A549 (cell line): ENCODE results near the gene GRHL1.

Source experiments
- BHLHE40 ChIP-seq: IDR thresholded peaks from 2 replicates; pipeline ENCODE4 v1.6.1; 2012; ENCODE audit warnings: low read depth, low read length, inconsistent platforms
- EHMT2 ChIP-seq: fragments of 200-600 bp; sonication (generic); IDR thresholded peaks from 2 replicates; pipeline ENCODE4 v1.6.1; 2016; ENCODE audit warnings: antibody characterized with exemption, low read depth, mild to moderate bottlenecking, moderate library complexity
- EP300 ChIP-seq, 2 experiments: fragments of >200 bp; sonication (Bioruptor Twin); formaldehyde crosslinking; IDR thresholded peaks; 2 replicates in 1 of 2; 3 replicates in 1 of 2; pipeline ENCODE4 v1.6.1; 2016 to 2017
- JUN ChIP-seq, 2 experiments: fragments of >200 bp; sonication (Bioruptor Twin); formaldehyde crosslinking; IDR thresholded peaks; 2 replicates in 1 of 2; 3 replicates in 1 of 2; pipeline ENCODE4 v1.6.1; 2016 to 2017
- MAFK ChIP-seq: fragments of 450-650 bp; IDR thresholded peaks from 2 replicates; pipeline ENCODE4 v1.6.1; 2014; ENCODE audit not compliant: partially characterized antibody
- POLR2A ChIP-seq: IDR thresholded peaks from 2 replicates; pipeline ENCODE4 v1.6.1; 2012; ENCODE audit warnings: mild to moderate bottlenecking, low read length
- RCOR1 ChIP-seq: fragments of 150-350 bp; IDR thresholded peaks from 2 replicates; pipeline ENCODE4 v1.6.1; 2014; ENCODE audit warnings: antibody characterized with exemption, low read length, low read depth
- RFX5 ChIP-seq: fragments of 450-650 bp; IDR thresholded peaks from 2 replicates; pipeline ENCODE4 v1.7.1; 2014; ENCODE audit warnings: antibody characterized with exemption, mild to moderate bottlenecking, moderate library complexity
- TF ChIP-seq, protein P1 (sequence below): fragments of >200 bp; sonication (Bioruptor Twin); formaldehyde crosslinking; IDR thresholded peaks from 3 replicates; pipeline ENCODE4 v1.5.1; 2016
- TF ChIP-seq, protein P2 (sequence below): fragments of 200-600 bp; sonication (generic); IDR thresholded peaks from 2 replicates; pipeline ENCODE4 v1.6.1; 2016; ENCODE audit warnings: antibody characterized with exemption, mild to moderate bottlenecking, moderate library complexity
- TF ChIP-seq, protein P3 (sequence below): IDR thresholded peaks from 2 replicates; pipeline ENCODE4 v1.6.1; 2012
- TF ChIP-seq, protein P4 (sequence below): fragments of 250-450 bp; sonication (Bioruptor Pico); IDR thresholded peaks from 2 replicates; pipeline ENCODE4 v1.5.0; 2021; ENCODE audit warnings: mild to moderate bottlenecking, moderate library complexity, borderline replicate concordance
- TF ChIP-seq, protein P5 (sequence below): fragments of 450-650 bp; IDR thresholded peaks from 2 replicates; pipeline ENCODE4 v1.6.1; 2014; ENCODE audit warnings: antibody characterized with exemption

DNA sequence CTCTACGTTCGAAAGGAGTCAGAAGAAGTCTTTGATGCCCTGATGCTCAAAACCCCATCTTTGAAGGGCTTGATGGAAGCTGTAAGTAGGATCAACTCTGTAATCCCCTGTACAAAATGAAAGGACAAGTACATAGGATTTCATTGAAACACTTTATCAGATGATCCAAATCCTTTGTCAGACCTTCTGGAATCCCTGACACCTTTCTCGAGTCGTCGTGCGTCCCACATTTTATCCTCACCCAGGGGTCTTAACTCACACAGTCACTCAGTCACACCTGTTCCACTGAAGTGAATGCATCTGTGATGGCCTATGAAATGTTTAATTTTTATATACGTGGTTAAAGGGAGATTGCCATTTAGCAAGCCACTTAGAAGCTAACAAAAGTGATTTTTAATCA, 44.8 kb downstream of the GRHL1 start:
- TF ChIP-seq, protein P1, sequence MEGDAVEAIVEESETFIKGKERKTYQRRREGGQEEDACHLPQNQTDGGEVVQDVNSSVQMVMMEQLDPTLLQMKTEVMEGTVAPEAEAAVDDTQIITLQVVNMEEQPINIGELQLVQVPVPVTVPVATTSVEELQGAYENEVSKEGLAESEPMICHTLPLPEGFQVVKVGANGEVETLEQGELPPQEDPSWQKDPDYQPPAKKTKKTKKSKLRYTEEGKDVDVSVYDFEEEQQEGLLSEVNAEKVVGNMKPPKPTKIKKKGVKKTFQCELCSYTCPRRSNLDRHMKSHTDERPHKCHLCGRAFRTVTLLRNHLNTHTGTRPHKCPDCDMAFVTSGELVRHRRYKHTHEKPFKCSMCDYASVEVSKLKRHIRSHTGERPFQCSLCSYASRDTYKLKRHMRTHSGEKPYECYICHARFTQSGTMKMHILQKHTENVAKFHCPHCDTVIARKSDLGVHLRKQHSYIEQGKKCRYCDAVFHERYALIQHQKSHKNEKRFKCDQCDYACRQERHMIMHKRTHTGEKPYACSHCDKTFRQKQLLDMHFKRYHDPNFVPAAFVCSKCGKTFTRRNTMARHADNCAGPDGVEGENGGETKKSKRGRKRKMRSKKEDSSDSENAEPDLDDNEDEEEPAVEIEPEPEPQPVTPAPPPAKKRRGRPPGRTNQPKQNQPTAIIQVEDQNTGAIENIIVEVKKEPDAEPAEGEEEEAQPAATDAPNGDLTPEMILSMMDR, result no peak
- TF ChIP-seq, protein P2, sequence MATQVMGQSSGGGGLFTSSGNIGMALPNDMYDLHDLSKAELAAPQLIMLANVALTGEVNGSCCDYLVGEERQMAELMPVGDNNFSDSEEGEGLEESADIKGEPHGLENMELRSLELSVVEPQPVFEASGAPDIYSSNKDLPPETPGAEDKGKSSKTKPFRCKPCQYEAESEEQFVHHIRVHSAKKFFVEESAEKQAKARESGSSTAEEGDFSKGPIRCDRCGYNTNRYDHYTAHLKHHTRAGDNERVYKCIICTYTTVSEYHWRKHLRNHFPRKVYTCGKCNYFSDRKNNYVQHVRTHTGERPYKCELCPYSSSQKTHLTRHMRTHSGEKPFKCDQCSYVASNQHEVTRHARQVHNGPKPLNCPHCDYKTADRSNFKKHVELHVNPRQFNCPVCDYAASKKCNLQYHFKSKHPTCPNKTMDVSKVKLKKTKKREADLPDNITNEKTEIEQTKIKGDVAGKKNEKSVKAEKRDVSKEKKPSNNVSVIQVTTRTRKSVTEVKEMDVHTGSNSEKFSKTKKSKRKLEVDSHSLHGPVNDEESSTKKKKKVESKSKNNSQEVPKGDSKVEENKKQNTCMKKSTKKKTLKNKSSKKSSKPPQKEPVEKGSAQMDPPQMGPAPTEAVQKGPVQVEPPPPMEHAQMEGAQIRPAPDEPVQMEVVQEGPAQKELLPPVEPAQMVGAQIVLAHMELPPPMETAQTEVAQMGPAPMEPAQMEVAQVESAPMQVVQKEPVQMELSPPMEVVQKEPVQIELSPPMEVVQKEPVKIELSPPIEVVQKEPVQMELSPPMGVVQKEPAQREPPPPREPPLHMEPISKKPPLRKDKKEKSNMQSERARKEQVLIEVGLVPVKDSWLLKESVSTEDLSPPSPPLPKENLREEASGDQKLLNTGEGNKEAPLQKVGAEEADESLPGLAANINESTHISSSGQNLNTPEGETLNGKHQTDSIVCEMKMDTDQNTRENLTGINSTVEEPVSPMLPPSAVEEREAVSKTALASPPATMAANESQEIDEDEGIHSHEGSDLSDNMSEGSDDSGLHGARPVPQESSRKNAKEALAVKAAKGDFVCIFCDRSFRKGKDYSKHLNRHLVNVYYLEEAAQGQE, result no peak
- TF ChIP-seq POLR2A (no peak), JUN (IDR thresholded peaks at IDR 0.05) (no peak), EHMT2 (no peak), MAFK (no peak), BHLHE40 (no peak), EP300 (IDR thresholded peaks at IDR 0.05) (no peak), RFX5 (no peak), RCOR1 (no peak)
- TF ChIP-seq, protein P3, sequence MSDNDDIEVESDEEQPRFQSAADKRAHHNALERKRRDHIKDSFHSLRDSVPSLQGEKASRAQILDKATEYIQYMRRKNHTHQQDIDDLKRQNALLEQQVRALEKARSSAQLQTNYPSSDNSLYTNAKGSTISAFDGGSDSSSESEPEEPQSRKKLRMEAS, result no peak
- TF ChIP-seq, protein P4, sequence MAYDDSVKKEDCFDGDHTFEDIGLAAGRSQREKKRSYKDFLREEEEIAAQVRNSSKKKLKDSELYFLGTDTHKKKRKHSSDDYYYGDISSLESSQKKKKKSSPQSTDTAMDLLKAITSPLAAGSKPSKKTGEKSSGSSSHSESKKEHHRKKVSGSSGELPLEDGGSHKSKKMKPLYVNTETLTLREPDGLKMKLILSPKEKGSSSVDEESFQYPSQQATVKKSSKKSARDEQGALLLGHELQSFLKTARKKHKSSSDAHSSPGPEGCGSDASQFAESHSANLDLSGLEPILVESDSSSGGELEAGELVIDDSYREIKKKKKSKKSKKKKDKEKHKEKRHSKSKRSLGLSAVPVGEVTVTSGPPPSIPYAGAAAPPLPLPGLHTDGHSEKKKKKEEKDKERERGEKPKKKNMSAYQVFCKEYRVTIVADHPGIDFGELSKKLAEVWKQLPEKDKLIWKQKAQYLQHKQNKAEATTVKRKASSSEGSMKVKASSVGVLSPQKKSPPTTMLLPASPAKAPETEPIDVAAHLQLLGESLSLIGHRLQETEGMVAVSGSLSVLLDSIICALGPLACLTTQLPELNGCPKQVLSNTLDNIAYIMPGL (CRISPR knock-in tag), result no peak
- TF ChIP-seq, protein P5, sequence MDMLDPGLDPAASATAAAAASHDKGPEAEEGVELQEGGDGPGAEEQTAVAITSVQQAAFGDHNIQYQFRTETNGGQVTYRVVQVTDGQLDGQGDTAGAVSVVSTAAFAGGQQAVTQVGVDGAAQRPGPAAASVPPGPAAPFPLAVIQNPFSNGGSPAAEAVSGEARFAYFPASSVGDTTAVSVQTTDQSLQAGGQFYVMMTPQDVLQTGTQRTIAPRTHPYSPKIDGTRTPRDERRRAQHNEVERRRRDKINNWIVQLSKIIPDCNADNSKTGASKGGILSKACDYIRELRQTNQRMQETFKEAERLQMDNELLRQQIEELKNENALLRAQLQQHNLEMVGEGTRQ, result no peak
